ENCODE results near the gene TAF11L5.
"Not testable (repeated sequence)": the region's sequence is repeated elsewhere in the genome, so short reads cannot be mapped to it uniquely, and the experiment has no call there.

TAF11L5 gene

DNA sequence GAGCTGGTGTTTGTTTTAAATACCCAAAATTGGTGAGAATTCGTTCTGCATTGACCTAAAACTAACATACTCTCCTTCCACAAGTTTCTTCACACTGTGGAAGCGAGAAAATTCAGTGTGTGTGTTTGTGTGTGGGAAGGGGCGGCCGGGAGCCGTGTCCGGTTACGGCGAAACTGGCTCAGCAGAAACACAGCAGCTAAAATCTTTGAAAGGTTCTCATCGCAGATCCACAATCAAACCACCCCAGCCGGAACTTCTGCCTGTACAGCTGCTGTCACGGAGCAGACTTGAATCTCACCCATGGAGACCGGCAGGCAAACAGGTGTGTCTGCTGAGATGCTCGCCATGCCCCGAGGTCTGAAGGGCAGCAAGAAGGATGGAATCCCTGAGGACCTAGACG is at the start of gene TAF11L5:
TSS of gene TAF11L5 (plus strand) at position 301 of the 400 bp plus-strand sequence.
- DNase-seq (ENCODE audit: low spot score); CTCF ChIA-PET; H3K27ac ChIP-seq; POLR2A ChIA-PET (ENCODE audit: low non-redundant PET): not testable (repeated sequence)

DNA sequence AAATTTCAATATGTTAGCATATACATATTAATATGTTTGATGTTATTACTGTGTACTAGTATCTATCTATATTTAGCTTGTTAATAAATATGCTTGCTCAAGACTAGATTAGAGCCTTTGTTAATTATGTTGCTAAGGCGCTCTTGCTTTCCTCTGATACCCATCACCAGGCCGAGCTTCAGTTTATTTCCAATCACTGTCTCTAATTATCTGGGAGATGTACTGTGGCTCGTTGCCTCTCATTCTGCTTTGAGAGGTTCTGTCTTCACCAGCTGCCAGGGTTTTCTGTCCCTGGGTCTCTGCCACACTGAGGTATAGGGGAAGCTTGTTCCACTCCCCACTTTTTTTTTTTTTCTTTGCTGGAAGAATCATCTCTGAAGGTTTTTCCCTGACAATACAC is 48.0 kb upstream of the TAF11L5 start:
- no peak overlapping the region for H3K27ac ChIP-seq
- no peak for DNase-seq (ENCODE audit: low spot score)
- TF ChIP-seq, protein P1, sequence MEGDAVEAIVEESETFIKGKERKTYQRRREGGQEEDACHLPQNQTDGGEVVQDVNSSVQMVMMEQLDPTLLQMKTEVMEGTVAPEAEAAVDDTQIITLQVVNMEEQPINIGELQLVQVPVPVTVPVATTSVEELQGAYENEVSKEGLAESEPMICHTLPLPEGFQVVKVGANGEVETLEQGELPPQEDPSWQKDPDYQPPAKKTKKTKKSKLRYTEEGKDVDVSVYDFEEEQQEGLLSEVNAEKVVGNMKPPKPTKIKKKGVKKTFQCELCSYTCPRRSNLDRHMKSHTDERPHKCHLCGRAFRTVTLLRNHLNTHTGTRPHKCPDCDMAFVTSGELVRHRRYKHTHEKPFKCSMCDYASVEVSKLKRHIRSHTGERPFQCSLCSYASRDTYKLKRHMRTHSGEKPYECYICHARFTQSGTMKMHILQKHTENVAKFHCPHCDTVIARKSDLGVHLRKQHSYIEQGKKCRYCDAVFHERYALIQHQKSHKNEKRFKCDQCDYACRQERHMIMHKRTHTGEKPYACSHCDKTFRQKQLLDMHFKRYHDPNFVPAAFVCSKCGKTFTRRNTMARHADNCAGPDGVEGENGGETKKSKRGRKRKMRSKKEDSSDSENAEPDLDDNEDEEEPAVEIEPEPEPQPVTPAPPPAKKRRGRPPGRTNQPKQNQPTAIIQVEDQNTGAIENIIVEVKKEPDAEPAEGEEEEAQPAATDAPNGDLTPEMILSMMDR (conservative IDR thresholded peaks at IDR 0.05; ENCODE audit: low read depth): no peak
- ChIA-PET CTCF (no interaction called here), POLR2A (ENCODE audit: low non-redundant PET) (no interaction called here)

DNA sequence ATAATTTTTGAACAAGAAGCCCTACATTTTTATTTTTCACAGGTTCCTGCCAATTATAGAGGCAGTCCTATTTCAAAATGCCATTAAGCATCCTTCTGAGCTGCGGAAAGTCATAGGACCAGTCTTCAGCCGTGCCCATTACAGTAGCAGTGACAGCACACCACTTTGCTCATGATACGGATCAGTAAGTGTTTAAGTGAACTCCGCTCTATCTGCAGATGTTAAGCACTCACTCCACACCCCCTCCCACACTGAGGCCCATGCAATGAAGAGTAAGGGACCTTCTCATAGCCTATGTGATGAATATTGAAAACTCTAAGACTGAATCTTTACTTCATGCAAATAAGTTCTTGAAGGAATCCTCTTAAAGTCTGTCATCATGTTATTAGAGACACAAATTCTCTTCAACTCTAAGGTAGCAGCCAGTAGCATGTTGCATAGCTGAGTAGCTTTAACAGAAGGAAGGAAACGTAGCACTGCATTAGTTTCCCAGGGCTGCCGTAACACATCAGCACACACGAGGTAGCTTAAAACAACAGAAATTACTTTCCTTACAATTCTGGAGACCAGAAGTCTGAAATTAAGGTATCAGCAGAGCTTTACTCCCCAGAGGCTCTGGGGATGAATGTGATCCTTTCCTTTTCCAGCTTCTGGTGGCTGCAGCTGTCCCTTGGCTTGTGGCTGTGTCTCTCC is 47.3 kb upstream of the TAF11L5 start:
- ChIA-PET CTCF (no interaction called here), POLR2A (ENCODE audit: low non-redundant PET) (no interaction called here)
- H3K27ac ChIP-seq: no peak overlapping the region
- TF ChIP-seq, protein P1 (conservative IDR thresholded peaks at IDR 0.05; ENCODE audit: low read depth): no peak
- no peak for DNase-seq (ENCODE audit: low spot score)

DNA sequence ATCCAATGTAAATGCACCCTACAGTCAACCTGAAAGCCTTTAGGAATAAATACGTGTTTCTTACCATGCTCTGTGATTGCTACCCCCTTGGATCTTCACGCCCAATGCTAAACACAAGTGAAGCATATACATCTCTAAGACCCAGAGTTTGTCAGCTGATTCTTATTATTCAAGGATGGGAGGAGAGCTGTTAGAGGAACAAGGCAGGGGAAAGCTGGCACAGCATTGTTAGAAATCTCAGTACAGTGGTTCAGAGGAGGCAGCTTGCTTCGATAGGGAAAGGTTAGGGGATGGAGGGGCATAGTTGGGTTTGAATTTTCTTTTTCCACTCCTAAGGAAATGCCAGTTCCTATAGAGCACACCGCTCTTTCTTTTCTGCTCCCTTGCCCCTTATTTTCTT is 43.7 kb upstream of the TAF11L5 start:
- POLR2A ChIA-PET (ENCODE audit: low non-redundant PET): no interaction called here
- TF ChIP-seq, protein P1 (conservative IDR thresholded peaks at IDR 0.05; ENCODE audit: low read depth): no peak
- no peak for DNase-seq (ENCODE audit: low spot score)
- H3K27ac ChIP-seq: no peak overlapping the region
- CTCF ChIA-PET: no interaction called here

DNA sequence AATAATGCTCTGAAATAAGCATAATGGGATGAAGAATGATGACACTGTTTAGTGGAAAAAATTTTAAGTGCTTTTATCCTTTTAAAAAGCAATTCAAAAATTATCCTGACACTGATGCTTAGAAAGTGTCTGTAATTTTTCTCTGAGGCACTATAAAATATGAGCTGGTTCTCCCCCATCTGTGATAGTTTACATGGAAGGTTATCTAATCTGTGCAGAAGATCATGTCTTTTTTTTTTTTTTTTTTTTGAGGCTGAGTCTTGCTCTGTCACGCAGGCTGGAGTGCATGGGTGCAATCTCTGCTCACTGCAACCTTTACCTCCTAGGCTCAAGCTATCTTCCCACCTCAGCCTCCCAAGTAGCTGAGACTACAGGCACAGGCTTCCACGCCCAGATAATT is 42.2 kb upstream of the TAF11L5 start:
- ChIA-PET POLR2A (ENCODE audit: low non-redundant PET) (no interaction called here), CTCF (no interaction called here)
- no peak for DNase-seq (ENCODE audit: low spot score)
- TF ChIP-seq, protein P1 (conservative IDR thresholded peaks at IDR 0.05; ENCODE audit: low read depth): no peak
- no peak overlapping the region for H3K27ac ChIP-seq

DNA sequence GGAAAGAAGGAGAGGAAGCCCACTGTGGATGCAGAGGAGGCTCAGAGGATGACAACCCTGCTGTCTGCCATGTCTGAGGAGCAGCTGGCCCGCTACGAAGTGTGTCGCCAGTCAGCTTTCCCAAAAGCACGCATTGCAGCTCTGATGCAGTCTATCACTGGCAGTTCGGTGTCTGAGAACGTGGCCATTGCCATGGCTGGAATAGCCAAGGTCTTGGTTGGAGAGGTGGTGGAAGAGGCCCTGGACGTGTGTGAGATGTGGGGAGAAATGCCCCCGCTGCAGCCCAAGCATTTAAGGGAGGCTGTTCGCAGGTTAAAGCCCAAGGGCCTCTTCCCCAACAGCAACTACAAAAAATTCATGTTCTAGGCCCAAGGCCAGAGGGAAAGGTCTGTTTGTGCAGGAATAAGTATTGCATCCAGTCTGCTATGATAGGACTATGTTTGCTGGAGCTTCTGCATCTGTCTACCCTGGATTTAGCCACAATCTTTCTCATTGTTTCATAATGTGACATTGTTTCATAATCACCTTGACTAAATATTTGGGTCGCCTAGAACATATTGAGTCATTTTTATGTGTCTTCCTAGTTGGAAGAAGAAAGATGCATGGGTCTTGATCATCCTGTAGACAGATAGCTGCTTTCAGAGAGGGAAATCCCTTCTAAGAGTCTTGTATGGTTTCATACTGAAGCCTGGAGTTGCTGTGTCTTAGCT is 38.4 kb upstream of the TAF11L5 start:
- POLR2A ChIA-PET (ENCODE audit: low non-redundant PET); DNase-seq (ENCODE audit: low spot score); H3K27ac ChIP-seq: not testable (repeated sequence)
- CTCF ChIA-PET: interaction anchor here (0.6 kb wide), 1 partner anchor 202 kb away, joined by 3 read pairs; no protein-coding TSS in a partner anchor

DNA sequence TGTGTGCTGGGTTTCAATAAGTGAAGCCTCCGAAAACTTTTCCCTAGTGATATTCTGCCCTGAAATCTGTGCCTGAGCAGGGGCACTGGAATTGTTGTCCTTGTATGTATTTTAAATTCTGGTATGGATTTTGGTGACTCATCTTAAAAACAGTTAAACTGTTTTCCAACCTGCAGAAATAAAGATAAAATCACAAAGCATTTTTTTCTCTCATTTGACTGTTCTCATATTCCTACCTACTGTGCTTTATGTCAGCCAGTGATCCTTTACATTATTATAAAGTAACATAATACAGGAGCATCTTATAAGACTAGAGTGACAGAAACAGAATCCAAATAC is 37.9 kb upstream of the TAF11L5 start:
- POLR2A ChIA-PET (ENCODE audit: low non-redundant PET): no interaction called here
- CTCF ChIA-PET: no interaction called here
- TF ChIP-seq, protein P1 (conservative IDR thresholded peaks at IDR 0.05; ENCODE audit: low read depth): no peak

DNA sequence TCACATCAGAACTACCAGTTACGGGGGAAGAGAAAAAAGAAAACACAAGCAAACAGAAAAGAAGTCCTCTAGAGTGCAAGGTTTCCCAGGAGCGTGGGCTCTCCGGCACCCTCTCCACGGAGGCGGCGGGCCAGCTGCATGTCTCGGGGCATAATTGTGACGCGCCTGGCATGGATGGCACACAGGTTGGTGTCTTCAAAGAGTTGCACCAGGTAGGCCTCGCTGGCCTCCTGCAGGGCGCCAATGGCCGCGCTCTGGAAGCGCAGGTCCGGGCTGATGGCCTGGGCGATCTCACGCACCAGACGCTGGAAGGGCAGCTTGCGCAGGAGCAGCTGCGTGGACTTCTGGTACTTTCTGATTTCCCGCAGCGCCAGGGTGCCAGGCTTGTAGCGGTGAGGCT is 33.8 kb upstream of the TAF11L5 start:
- CTCF ChIA-PET: interaction anchor here (0.6 kb wide), 1 partner anchor 111 kb away, joined by 3 read pairs; no protein-coding TSS in a partner anchor
- DNase-seq (ENCODE audit: low spot score); POLR2A ChIA-PET (ENCODE audit: low non-redundant PET); H3K27ac ChIP-seq: not testable (repeated sequence)

More for the DNA sequence above, 37.9 kb upstream of the TAF11L5 start:
- no peak overlapping the region for H3K27ac ChIP-seq
- DNase-seq (ENCODE audit: low spot score): no peak

Measured in RWPE1 (cell line).